SH-SY5Y (cell line): ENCODE results near the gene SLC2A8.

ENCODE experiments used
- GATA2 ChIP-seq: IDR thresholded peaks from 2 replicates; pipeline ENCODE4 v1.6.1; 2011; ENCODE audit warnings: mild to moderate bottlenecking, low read depth, low read length
- GATA3 ChIP-seq: IDR thresholded peaks from 2 replicates; pipeline ENCODE4 v1.6.1; 2011; ENCODE audit warnings: low read depth, mild to moderate bottlenecking, low read length, moderate library complexity

- TF ChIP-seq GATA2: no peak
- TF ChIP-seq GATA3: no peak
Measured at GRCh38 chr9:127426756-127427155, 29.8 kb downstream of the SLC2A8 start.
